ENCODE results near the gene CALCB.

GRCh38 chr11:15093432-15093831 lies 20.0 kb downstream of the CALCB start:
- no peak for TF ChIP-seq CTCF (IDR thresholded peaks at IDR 0.05; ENCODE audit: poor library complexity, severe bottlenecking)
- TF ChIP-seq SMC3 (conservative IDR thresholded peaks at IDR 0.05; ENCODE audit: poor library complexity): no peak
- TF ChIP-seq POLR2AphosphoS5 (IDR thresholded peaks at IDR 0.05): no peak

Measured in neural cell (in vitro differentiated cells).